HEK293 (cell line): ENCODE results near the gene STK32C.
"Not testable (repeated sequence)": the region's sequence is repeated elsewhere in the genome, so short reads cannot be mapped to it uniquely, and the experiment has no call there.

Experiments used
- CTCF ChIA-PET: fragments of 350-600 bp; formaldehyde crosslinking; extraction: SDS; loops from one replicate; lab custom pipeline; 2021; ENCODE audit warnings: antibody characterized with exemption; lab: Yijun Ruan, JAX
- POLR2A ChIA-PET: fragments of 300-600 bp; formaldehyde crosslinking; extraction: SDS; loops from one replicate; lab custom pipeline; 2020; ENCODE audit warnings: antibody characterized with exemption, inconsistent platforms; lab: Yijun Ruan, JAX
- H3K27ac ChIP-seq: fragments of 200-500 bp; sonication (Bioruptor generic); 2 replicates; pipeline ENCODE4 v1.5.1; 2014; ENCODE audit warnings: low read depth, low read length, control low read depth, inconsistent platforms; ENCODE audit errors: extremely low read depth
- H3K36me3 ChIP-seq, 2 experiments: fragments of 200-500 bp in 1 of 2; sonication (Bioruptor generic) in 1 of 2; 1 replicate in 1 of 2; 2 replicates in 1 of 2; pipeline ENCODE4 v1.5.1; 2014 to 2017; ENCODE audit warnings: inconsistent platforms in 2 of 2, low read length in 2 of 2; ENCODE audit not compliant: control insufficient read depth in 2 of 2, insufficient read depth in 1 of 2
- H3K4me1 ChIP-seq: fragments of 200-500 bp; sonication (Bioruptor generic); 2 replicates; pipeline ENCODE4 v1.5.1; 2014; ENCODE audit warnings: mild to moderate bottlenecking, low read length, inconsistent platforms; ENCODE audit not compliant: control insufficient read depth, insufficient read depth
- H3K4me3 ChIP-seq: 2 replicates; pipeline ENCODE4 v1.5.1; 2011; ENCODE audit warnings: low read depth, mild to moderate bottlenecking, control low read depth, low read length, moderate library complexity
- H3K9me3 ChIP-seq: fragments of 200-500 bp; sonication (Bioruptor generic); 2 replicates; pipeline ENCODE4 v1.5.1; 2014; ENCODE audit warnings: low read depth, low read length, inconsistent platforms; ENCODE audit not compliant: control insufficient read depth, insufficient read depth
- GLIS1 ChIP-seq: fragments of 450-650 bp; formaldehyde crosslinking; IDR thresholded peaks from 2 replicates; pipeline ENCODE4 v1.5.1; 2016; ENCODE audit warnings: missing biosample characterization, missing genetic modification characterization
- OVOL3 ChIP-seq: fragments of 450-650 bp; formaldehyde crosslinking; IDR thresholded peaks from 2 replicates; pipeline ENCODE4 v1.5.1; 2016; ENCODE audit warnings: missing biosample characterization, missing genetic modification characterization
- ZBTB48 ChIP-seq: fragments of 450-650 bp; formaldehyde crosslinking; IDR thresholded peaks from 2 replicates; pipeline ENCODE4 v1.5.1; 2016; ENCODE audit warnings: missing biosample characterization, missing genetic modification characterization
- ZNF114 ChIP-seq: fragments of 450-650 bp; formaldehyde crosslinking; IDR thresholded peaks from 2 replicates; pipeline ENCODE4 v1.5.0; 2017; ENCODE audit warnings: missing biosample characterization, missing genetic modification characterization
- TF ChIP-seq, protein P1 (sequence below): fragments of 450-650 bp; formaldehyde crosslinking; IDR thresholded peaks from 2 replicates; pipeline ENCODE4 v1.5.1; 2017; ENCODE audit warnings: missing biosample characterization, missing genetic modification characterization
- TF ChIP-seq, protein P2 (sequence below): fragments of 450-650 bp; formaldehyde crosslinking; IDR thresholded peaks from 2 replicates; pipeline ENCODE4 v1.5.1; 2016; ENCODE audit warnings: missing biosample characterization, missing genetic modification characterization
- TF ChIP-seq, protein P3 (sequence below): fragments of 450-650 bp; formaldehyde crosslinking; IDR thresholded peaks from 2 replicates; pipeline ENCODE4 v1.5.1; 2017; ENCODE audit warnings: missing biosample characterization, missing genetic modification characterization
- TF ChIP-seq, protein P4 (sequence below): fragments of 450-650 bp; formaldehyde crosslinking; IDR thresholded peaks from 2 replicates; pipeline ENCODE4 v1.5.1; 2017; ENCODE audit warnings: missing biosample characterization, missing genetic modification characterization

Gene STK32C

DNA sequence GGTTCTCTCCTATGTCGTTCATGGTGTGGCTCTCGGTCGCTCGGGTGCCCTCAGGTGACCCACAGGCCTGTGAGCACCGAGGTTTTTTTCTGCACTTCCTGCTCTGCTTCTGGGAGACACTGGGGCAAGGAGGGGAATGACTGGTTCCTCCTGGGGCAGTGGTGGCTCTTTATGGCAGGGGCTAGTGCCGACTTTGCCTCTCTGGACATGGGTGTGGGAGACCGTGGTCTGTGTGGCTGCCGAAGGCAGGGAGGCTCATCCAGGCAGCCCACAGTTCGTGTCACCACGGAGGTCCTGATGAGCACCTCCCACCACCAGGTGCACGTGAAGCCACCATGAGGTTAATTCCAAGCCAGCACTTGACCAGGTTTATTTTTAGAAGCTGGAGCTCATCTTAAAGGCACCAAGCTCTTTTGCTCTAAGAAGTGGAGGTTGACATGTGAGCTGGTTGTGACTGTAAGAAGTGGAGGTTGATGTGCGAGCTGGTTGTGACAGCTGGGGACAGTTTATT, 145.7 kb downstream of the STK32C start (continued):
- TF ChIP-seq, protein P1, sequence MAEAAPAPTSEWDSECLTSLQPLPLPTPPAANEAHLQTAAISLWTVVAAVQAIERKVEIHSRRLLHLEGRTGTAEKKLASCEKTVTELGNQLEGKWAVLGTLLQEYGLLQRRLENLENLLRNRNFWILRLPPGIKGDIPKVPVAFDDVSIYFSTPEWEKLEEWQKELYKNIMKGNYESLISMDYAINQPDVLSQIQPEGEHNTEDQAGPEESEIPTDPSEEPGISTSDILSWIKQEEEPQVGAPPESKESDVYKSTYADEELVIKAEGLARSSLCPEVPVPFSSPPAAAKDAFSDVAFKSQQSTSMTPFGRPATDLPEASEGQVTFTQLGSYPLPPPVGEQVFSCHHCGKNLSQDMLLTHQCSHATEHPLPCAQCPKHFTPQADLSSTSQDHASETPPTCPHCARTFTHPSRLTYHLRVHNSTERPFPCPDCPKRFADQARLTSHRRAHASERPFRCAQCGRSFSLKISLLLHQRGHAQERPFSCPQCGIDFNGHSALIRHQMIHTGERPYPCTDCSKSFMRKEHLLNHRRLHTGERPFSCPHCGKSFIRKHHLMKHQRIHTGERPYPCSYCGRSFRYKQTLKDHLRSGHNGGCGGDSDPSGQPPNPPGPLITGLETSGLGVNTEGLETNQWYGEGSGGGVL (tag by site-specific recombination) = no peak
- TF ChIP-seq, protein P2, sequence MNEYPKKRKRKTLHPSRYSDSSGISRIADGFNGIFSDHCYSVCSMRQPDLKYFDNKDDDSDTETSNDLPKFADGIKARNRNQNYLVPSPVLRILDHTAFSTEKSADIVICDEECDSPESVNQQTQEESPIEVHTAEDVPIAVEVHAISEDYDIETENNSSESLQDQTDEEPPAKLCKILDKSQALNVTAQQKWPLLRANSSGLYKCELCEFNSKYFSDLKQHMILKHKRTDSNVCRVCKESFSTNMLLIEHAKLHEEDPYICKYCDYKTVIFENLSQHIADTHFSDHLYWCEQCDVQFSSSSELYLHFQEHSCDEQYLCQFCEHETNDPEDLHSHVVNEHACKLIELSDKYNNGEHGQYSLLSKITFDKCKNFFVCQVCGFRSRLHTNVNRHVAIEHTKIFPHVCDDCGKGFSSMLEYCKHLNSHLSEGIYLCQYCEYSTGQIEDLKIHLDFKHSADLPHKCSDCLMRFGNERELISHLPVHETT (tag by site-specific recombination) = no peak
- TF ChIP-seq, protein P3, sequence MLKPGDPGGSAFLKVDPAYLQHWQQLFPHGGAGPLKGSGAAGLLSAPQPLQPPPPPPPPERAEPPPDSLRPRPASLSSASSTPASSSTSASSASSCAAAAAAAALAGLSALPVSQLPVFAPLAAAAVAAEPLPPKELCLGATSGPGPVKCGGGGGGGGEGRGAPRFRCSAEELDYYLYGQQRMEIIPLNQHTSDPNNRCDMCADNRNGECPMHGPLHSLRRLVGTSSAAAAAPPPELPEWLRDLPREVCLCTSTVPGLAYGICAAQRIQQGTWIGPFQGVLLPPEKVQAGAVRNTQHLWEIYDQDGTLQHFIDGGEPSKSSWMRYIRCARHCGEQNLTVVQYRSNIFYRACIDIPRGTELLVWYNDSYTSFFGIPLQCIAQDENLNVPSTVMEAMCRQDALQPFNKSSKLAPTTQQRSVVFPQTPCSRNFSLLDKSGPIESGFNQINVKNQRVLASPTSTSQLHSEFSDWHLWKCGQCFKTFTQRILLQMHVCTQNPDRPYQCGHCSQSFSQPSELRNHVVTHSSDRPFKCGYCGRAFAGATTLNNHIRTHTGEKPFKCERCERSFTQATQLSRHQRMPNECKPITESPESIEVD (tag by site-specific recombination) = no peak
- TF ChIP-seq OVOL3 (tag by site-specific recombination) (no peak), ZNF114 (no peak), ZBTB48 (tag by site-specific recombination) (no peak)
- TF ChIP-seq, protein P4, sequence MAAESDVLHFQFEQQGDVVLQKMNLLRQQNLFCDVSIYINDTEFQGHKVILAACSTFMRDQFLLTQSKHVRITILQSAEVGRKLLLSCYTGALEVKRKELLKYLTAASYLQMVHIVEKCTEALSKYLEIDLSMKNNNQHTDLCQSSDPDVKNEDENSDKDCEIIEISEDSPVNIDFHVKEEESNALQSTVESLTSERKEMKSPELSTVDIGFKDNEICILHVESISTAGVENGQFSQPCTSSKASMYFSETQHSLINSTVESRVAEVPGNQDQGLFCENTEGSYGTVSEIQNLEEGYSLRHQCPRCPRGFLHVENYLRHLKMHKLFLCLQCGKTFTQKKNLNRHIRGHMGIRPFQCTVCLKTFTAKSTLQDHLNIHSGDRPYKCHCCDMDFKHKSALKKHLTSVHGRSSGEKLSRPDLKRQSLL (tag by site-specific recombination) = no peak

DNA sequence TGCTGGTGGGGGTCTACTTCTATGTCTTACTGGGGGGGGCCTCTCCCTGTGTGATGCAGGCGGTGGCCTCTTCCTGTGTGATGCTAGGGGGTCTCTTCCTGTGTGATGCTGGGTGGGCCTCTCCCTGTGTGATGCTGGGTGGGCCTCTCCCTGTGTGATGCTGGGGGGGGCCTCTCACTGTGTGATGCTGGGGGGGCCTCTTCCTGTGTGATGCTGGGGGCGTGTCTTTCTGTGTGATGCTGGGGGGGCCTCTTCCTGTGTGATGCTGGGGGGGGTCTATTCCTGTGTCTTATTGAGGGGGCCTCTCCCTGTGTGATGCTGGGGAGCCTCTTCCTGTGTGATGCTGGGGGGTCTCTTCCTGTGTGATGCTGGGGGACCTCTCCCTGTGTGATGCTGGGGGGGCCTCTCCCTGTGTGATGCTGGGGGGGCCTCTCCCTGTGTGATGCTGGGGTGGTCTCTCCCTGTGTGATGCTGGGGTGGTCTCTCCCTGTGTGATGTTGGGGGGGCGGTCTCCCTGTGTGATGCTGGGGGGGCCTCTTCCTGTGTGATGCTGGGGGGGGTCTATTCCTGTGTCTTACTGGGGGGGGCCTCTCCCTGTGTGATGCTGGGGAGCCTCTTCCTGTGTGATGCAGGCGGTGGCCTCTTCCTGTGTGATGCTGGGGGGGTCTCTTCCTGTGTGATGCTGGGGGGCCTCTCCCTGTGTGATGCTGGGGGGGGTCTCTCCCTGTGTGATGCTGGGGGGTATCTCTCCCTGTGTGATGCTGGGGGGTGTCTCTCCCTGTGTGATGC, 146.7 kb downstream of the STK32C start:
- H3K27ac ChIP-seq, H3K9me3 ChIP-seq, H3K36me3 ChIP-seq, POLR2A ChIA-PET, H3K4me3 ChIP-seq, H3K4me1 ChIP-seq: not testable (repeated sequence)
- CTCF ChIA-PET = interaction anchor here (0.6 kb wide), 1 partner anchor 211 kb away, joined by 3 read pairs; no protein-coding TSS in a partner anchor

DNA sequence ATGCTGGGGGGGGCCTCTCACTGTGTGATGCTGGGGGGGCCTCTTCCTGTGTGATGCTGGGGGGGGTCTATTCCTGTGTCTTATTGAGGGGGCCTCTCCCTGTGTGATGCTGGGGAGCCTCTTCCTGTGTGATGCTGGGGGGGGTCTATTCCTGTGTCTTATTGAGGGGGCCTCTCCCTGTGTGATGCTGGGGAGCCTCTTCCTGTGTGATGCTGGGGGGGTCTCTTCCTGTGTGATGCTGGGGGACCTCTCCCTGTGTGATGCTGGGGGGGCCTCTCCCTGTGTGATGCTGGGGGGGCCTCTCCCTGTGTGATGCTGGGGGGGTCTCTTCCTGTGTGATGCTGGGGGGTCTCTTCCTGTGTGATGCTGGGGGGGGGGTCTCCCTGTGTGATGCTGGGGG, 147.5 kb downstream of the STK32C start:
- CTCF ChIA-PET, H3K4me1 ChIP-seq, H3K27ac ChIP-seq, H3K9me3 ChIP-seq, POLR2A ChIA-PET, H3K4me3 ChIP-seq, H3K36me3 ChIP-seq: not testable (repeated sequence)

DNA sequence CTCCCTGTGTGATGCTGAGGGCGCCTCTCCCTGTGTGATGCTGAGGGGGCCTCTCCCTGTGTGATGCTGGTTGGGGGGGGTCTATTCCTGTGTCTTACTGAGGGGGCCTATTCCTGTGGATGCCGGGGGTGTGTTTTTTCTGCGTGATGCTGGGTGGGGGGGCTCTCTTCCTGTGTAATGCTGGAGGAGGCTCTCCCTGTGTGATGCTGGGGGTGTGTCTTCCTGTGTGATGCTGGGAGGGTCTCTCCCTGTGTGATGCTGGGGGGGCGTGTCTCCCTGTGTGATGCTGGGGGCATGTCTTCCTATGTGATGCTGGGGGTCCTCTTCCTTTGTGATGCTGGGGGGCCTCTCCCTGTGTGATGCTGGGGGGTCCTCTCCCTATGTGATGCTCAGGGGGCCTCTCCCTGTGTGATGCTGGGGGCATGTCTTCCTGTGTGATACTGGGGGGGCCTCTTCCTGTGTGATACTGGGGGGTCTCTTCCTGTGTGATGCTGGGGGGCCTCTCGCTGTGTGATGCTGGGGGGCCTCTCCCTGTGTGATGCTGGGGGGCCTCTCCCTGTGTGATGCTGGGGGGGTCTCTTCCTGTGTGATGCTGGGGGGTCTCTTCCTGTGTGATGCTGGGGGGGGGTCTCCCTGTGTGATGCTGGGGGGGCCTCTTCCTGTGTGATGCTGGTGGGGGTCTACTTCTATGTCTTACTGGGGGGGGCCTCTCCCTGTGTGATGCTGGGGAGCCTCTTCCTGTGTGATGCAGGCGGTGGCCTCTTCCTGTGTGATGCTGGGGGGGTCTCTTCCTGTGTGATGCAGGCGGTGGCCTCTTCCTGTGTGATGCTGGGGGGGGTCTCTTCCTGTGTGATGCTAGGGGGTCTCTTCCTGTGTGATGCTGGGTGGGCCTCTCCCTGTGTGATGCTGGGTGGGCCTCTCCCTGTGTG, 148.2 kb downstream of the STK32C start:
- CTCF ChIA-PET, H3K4me3 ChIP-seq, POLR2A ChIA-PET, H3K4me1 ChIP-seq, H3K27ac ChIP-seq, H3K9me3 ChIP-seq, H3K36me3 ChIP-seq: not testable (repeated sequence)
- TF ChIP-seq GLIS1 = peak; percentile 82
- TF ChIP-seq, all 188 proteins: peak for 1; not testable (repeated sequence) for 187
